Keratinocyte (primary cell): ENCODE data around the gene CLSTN3. TPM values are rescaled to one million over a fixed set of nuclear protein-coding genes. Genes with fewer than 3 reads are reported as not detected.

ENCODE experiments used
- DNase-seq: peaks from one replicate; pipeline ENCODE4 v3.0.0-alpha.2; 2011; ENCODE audit warnings: low read depth, missing footprints, low spot score
- FAIRE-seq: peaks from 2 replicates; lab custom pipeline; 2011; peaks lifted over from hg19 to GRCh38; lab: Jason Lieb, UNC
- H2AFZ ChIP-seq: 2 replicates; pipeline ENCODE4 v1.6.0; 2012; ENCODE audit warnings: low read length, control low read depth, inconsistent platforms; ENCODE audit not compliant: control insufficient read depth
- H3K27ac ChIP-seq: 2 replicates; pipeline ENCODE4 v1.5.1; 2011; ENCODE audit warnings: low read length; ENCODE audit not compliant: control insufficient read depth, insufficient read depth
- H3K27me3 ChIP-seq: 3 replicates; pipeline ENCODE4 v1.6.0; 2011; ENCODE audit warnings: low read length; ENCODE audit not compliant: control insufficient read depth, insufficient read depth; ENCODE audit errors: extremely low read depth
- H3K36me3 ChIP-seq, 2 experiments: 2 replicates in 1 of 2; 3 replicates in 1 of 2; pipeline ENCODE4 v1.5.1; 2011; ENCODE audit warnings: low read length in 2 of 2, mild to moderate bottlenecking in 1 of 2; ENCODE audit not compliant: control insufficient read depth in 2 of 2, insufficient read depth in 2 of 2; ENCODE audit errors: extremely low read depth in 1 of 2
- H3K4me1 ChIP-seq: 3 replicates; pipeline ENCODE4 v1.5.1; 2011; ENCODE audit warnings: low read length; ENCODE audit not compliant: control insufficient read depth, insufficient read depth; ENCODE audit errors: extremely low read depth
- H3K4me2 ChIP-seq: 3 replicates; pipeline ENCODE4 v1.6.0; 2011; ENCODE audit warnings: low read depth, low read length; ENCODE audit not compliant: control insufficient read depth, insufficient read depth; ENCODE audit errors: extremely low read depth
- H3K4me3 ChIP-seq, 3 experiments: fragments of 200-600 bp in 1 of 3; sonication (generic) in 1 of 3; 2 replicates in 2 of 3; 3 replicates in 1 of 3; pipeline ENCODE4 v1.5.1; 2011 to 2016; ENCODE audit warnings: low read length in 3 of 3, mild to moderate bottlenecking in 3 of 3, control low read depth in 2 of 3, inconsistent platforms in 1 of 3, low read depth in 1 of 3, mixed read lengths in 1 of 3, mixed run types in 1 of 3, moderate library complexity in 1 of 3; ENCODE audit not compliant: control insufficient read depth in 2 of 3, insufficient read depth in 2 of 3; ENCODE audit errors: extremely low read depth in 1 of 3
- H3K79me2 ChIP-seq: 2 replicates; pipeline ENCODE4 v1.6.0; 2012; ENCODE audit warnings: low read length; ENCODE audit not compliant: control insufficient read depth, insufficient read depth
- H3K9ac ChIP-seq: 3 replicates; pipeline ENCODE4 v1.6.0; 2011; ENCODE audit warnings: low read length; ENCODE audit not compliant: control insufficient read depth, insufficient read depth; ENCODE audit errors: extremely low read depth
- H3K9me1 ChIP-seq: 3 replicates; pipeline ENCODE4 v1.6.0; 2011; ENCODE audit warnings: low read length; ENCODE audit not compliant: control insufficient read depth, insufficient read depth; ENCODE audit errors: extremely low read depth
- H3K9me3 ChIP-seq: 2 replicates; pipeline ENCODE4 v1.5.1; 2012; ENCODE audit warnings: low read depth, low read length; ENCODE audit not compliant: control insufficient read depth
- H4K20me1 ChIP-seq: 3 replicates; pipeline ENCODE4 v1.6.0; 2011; ENCODE audit warnings: low read length; ENCODE audit not compliant: control insufficient read depth, insufficient read depth; ENCODE audit errors: extremely low read depth
- EZH2 ChIP-seq: IDR thresholded peaks from one replicate; pipeline ENCODE4 v1.6.1; 2012; ENCODE audit warnings: inconsistent platforms, mild to moderate bottlenecking, low read length, moderate library complexity
- dilution Hi-C: fragments of 300-500 bp; cut with MboI; formaldehyde crosslinking; loops from one replicate; pipeline ENCODE4 v1.7.0; 2020; ENCODE audit warnings: low sequenced_read_pairs; ENCODE audit not compliant: extremely low pct_ligation_motif_present
- polyA plus RNA-seq, 5 experiments: library from polyadenylated mRNA; depleted of rRNA in 3 of 5; stranded (reverse) in 3 of 5; stranded (forward) in 1 of 5; unstranded in 1 of 5; fragments of >200 nt; gene quantifications; 1 replicate in 1 of 5; 2 replicates in 3 of 5; 3 replicates in 1 of 5; pipeline versions ENCODE4 v1.2.1 to v1.2.3, GENCODE V29; 2011 to 2012; ENCODE audit warnings: missing spikeins in 2 of 5, low read depth in 1 of 5, low replicate concordance in 1 of 5
- TF ChIP-seq, protein P1 (sequence below), 3 experiments: IDR thresholded peaks in 1 of 3; conservative IDR thresholded peaks in 1 of 3; optimal IDR thresholded peaks in 1 of 3; 2 replicates in 2 of 3; 3 replicates in 1 of 3; pipeline versions ENCODE3 to v1.5.1; 2011; ENCODE audit warnings: low read length in 3 of 3, mild to moderate bottlenecking in 3 of 3, moderate library complexity in 2 of 3, control low read depth in 1 of 3, inconsistent platforms in 1 of 3; ENCODE audit not compliant: insufficient read depth in 2 of 3; ENCODE audit errors: extremely low read depth in 1 of 3

CLSTN3 gene
- polyA plus RNA-seq, 1 donor (not counting 4 experiments of a cell fraction or from before 2014, with no cell fraction given): 12.8 TPM

DNA sequence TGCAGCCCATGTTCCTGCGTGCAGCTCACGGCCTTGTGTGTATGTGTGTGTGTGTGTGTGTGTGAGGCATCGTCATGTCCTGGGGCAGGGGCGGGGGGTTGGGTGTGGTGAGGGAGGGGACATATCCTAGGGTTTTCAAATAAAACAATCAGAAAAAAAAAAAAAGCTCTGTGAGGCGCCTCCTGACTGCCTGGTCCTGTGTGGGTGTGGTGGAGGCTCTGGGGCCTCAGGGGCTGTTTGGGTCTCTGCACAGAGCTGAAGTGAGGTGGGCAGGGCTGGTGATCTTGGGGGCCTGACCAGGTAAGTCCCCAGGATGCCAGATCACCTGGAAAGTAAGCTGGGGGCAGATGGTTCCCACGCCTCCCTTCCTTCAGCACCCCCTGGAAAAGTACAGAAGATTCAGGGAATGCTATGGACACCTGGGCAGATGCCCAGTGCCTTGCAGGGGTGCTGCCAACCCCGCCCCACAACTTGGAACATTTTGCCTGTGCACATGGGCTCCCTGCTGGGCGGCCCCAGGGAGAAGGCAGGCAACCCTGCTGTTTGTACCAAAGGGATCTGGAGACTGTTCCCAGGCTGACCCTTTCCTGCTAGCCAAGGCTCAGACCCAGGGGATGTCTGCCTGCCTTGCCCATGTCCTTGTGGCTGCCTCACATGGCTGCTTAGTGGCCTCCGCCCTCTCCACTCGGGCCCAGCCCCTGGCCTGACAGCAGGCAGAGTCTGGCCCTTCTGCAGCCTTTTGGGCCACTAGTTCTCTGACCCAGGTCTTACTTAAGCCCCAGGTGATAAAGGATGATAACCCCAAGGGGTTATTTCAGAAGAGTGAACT, 28.8 kb downstream of the CLSTN3 start:
- no peak overlapping the region for H2AFZ ChIP-seq
- peaks cover 3% of the 10 kb centered on the region for H4K20me1 ChIP-seq
- DNase-seq (no peak), FAIRE-seq (no peak)
- H3K9ac ChIP-seq: no peak overlapping the region
- no peaks in the 10 kb centered on the region for H3K9me3 ChIP-seq
- peaks cover 16% of the 10 kb centered on the region for H3K4me1 ChIP-seq
- no peaks in the 10 kb centered on the region for H3K79me2 ChIP-seq
- TF ChIP-seq, protein P1, sequence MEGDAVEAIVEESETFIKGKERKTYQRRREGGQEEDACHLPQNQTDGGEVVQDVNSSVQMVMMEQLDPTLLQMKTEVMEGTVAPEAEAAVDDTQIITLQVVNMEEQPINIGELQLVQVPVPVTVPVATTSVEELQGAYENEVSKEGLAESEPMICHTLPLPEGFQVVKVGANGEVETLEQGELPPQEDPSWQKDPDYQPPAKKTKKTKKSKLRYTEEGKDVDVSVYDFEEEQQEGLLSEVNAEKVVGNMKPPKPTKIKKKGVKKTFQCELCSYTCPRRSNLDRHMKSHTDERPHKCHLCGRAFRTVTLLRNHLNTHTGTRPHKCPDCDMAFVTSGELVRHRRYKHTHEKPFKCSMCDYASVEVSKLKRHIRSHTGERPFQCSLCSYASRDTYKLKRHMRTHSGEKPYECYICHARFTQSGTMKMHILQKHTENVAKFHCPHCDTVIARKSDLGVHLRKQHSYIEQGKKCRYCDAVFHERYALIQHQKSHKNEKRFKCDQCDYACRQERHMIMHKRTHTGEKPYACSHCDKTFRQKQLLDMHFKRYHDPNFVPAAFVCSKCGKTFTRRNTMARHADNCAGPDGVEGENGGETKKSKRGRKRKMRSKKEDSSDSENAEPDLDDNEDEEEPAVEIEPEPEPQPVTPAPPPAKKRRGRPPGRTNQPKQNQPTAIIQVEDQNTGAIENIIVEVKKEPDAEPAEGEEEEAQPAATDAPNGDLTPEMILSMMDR (optimal IDR thresholded peaks at IDR 0.05 in 1 of 3, IDR thresholded peaks at IDR 0.05 in 1 of 3, conservative IDR thresholded peaks at IDR 0.05 in 1 of 3; ENCODE audit: extremely low read depth in 1 of 3, insufficient read depth in 2 of 3, low read length in 3 of 3): no peak
- no peak for TF ChIP-seq EZH2
- no peak overlapping the region for H3K27ac ChIP-seq
- no peak overlapping the region for H3K4me3 ChIP-seq
- H3K27me3 ChIP-seq: peaks cover 9% of the 10 kb centered on the region
- peaks cover 0 to 6% of the 10 kb centered on the region in 2 experiments for H3K36me3 ChIP-seq
- dilution Hi-C loops: no loop called here
- H3K4me2 ChIP-seq: no peak overlapping the region
- H3K9me1 ChIP-seq: no peaks in the 10 kb centered on the region

DNA sequence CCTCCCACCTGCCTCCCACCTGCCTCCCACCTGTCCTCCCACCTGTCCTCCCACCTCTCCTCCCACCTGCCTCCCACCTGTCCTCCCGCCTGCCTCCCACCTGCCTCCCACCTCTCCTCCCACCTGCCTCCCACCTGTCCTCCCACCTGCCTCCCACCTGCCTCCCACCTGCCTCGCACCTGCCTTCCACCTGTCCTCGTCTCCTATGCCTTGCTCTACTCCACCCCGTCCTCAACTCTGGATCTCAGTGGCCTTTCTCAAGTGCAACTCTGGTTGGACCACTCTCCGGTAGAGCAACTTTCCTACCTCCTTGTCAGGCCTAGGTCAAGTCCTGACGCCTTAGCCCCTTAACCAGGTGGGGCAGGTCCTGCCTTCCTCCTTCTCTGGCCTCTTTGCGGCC, 30.0 kb downstream of the CLSTN3 start:
- H3K9ac ChIP-seq: no peak overlapping the region
- FAIRE-seq: no peak
- dilution Hi-C loops: no loop called here
- TF ChIP-seq, protein P1 (optimal IDR thresholded peaks at IDR 0.05 in 1 of 3, IDR thresholded peaks at IDR 0.05 in 1 of 3, conservative IDR thresholded peaks at IDR 0.05 in 1 of 3; ENCODE audit: extremely low read depth in 1 of 3, insufficient read depth in 2 of 3, low read length in 3 of 3): no peak
- TF ChIP-seq EZH2: no peak
- peaks cover 9% of the 10 kb centered on the region for H3K27me3 ChIP-seq
- no peak overlapping the region for H3K27ac ChIP-seq
- peaks cover 0 to 6% of the 10 kb centered on the region in 2 experiments for H3K36me3 ChIP-seq
- peaks cover 12% of the 10 kb centered on the region for H3K4me1 ChIP-seq
- H4K20me1 ChIP-seq: peaks cover 3% of the 10 kb centered on the region
- H3K4me2 ChIP-seq: no peak overlapping the region
- no peaks in the 10 kb centered on the region for H3K9me3 ChIP-seq
- no peak overlapping the region for H2AFZ ChIP-seq
- H3K9me1 ChIP-seq: no peaks in the 10 kb centered on the region
- H3K4me3 ChIP-seq: no peak overlapping the region
- H3K79me2 ChIP-seq: no peaks in the 10 kb centered on the region
- DNase-seq: no peak
